Stimulated activated naive B cell treated with anti-CD40 and anti-IgM and Interleukin-4, amounts not matched to agents 10 μg/mL and 1 μg/mL and 100 μg/mL, for 72 hours (primary cell): ENCODE results near the gene PVR.
"Not testable (repeated sequence)": the region's sequence is repeated elsewhere in the genome, so short reads cannot be mapped to it uniquely, and the experiment has no call there.

Experiments
- ATAC-seq, 2 donors: fragments of 150-1000 bp; cut with Tn5 transposase; replicated peaks; 2 replicates each; pipeline ENCODE4 v1.10.0; 2021; ENCODE audit warnings: moderate library complexity in 1 of 2
- DNase-seq: peaks from one replicate; pipeline ENCODE4 v3.0.0; 2021
- H3K27ac Mint-ChIP-seq: one replicate; pipeline ENCODE4 v1.8.0; 2022; ENCODE audit warnings: mild to moderate bottlenecking, mixed read lengths
- H3K27me3 Mint-ChIP-seq, 2 donors: one replicate each; pipeline ENCODE4 v1.8.0; 2022; ENCODE audit warnings: mixed read lengths in 2 of 2
- H3K36me3 Mint-ChIP-seq, 2 donors: one replicate each; pipeline ENCODE4 v1.8.0; 2022; ENCODE audit warnings: mixed read lengths in 2 of 2, mild to moderate bottlenecking in 1 of 2
- H3K4me1 Mint-ChIP-seq, 2 donors: one replicate each; pipeline ENCODE4 v1.8.0; 2022; ENCODE audit warnings: mixed read lengths in 2 of 2, mild to moderate bottlenecking in 1 of 2
- H3K4me3 Mint-ChIP-seq, 2 donors: one replicate each; pipeline ENCODE4 v1.8.0; 2022; ENCODE audit warnings: mild to moderate bottlenecking in 2 of 2, mixed read lengths in 2 of 2, moderate library complexity in 1 of 2
- H3K9me3 Mint-ChIP-seq, 2 donors: one replicate each; pipeline ENCODE4 v1.8.0; 2022; ENCODE audit warnings: mixed read lengths in 2 of 2, mild to moderate bottlenecking in 1 of 2

Gene PVR

DNA sequence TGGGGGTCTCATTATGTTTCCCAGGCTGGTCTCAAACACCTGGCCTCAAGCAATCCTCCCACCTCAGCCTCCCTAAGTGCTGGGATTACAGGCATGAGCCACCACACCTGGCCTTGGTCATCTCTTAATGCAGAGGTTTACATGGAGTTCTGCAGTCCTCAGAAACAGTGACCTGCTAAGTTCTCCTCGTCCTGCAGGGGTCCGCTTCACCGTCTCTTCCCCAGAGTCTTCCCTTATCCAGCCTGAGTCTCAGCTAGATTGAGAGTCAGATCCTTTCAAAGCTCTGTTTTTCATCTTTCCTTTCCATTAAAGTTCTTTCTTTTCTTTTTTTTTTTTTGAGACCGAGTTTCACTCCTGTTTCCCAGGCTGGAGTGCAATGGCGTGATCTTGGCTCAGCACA is 33.2 kb upstream of the PVR start:
- ATAC-seq, H3K36me3 Mint-ChIP-seq, H3K4me3 Mint-ChIP-seq, H3K27ac Mint-ChIP-seq, DNase-seq, H3K4me1 Mint-ChIP-seq, H3K9me3 Mint-ChIP-seq: not testable (repeated sequence)
- peaks cover 12 to 16% of the 10 kb centered on the region in 2 donors for H3K27me3 Mint-ChIP-seq

DNA sequence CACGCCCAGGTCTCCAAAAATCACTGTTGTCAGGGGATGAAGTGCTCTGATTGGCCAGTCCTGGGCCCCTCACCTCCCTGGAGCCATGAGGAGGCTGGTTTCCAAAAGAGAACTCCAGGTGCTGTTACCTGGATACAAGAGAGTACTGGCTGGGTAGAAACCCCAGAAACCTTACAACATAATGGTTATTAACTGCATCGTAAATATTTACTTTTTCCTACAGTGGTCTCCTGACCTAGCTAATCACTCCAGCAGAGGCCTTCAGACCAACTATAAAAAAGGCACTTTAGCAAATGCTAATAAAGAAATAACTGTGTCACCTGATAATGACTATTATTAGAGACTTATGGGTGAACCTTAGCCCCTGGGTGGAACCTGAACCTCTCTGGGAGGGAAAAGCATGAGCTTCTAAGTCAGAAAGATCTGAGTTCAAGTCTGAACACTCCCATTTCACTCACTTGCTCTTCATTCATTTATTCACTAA is 31.9 kb upstream of the PVR start:
- DNase-seq (no peak), ATAC-seq (no peak)
- Mint-ChIP-seq H3K36me3 (no peaks in the 10 kb centered on the region), H3K4me1 (peaks cover 5% of the 10 kb centered on the region in 2 donors), H3K27me3 (peaks cover 10 to 16% of the 10 kb centered on the region in 2 donors), H3K4me3 (no peak overlapping the region), H3K27ac (no peak overlapping the region), H3K9me3 (no peaks in the 10 kb centered on the region)

DNA sequence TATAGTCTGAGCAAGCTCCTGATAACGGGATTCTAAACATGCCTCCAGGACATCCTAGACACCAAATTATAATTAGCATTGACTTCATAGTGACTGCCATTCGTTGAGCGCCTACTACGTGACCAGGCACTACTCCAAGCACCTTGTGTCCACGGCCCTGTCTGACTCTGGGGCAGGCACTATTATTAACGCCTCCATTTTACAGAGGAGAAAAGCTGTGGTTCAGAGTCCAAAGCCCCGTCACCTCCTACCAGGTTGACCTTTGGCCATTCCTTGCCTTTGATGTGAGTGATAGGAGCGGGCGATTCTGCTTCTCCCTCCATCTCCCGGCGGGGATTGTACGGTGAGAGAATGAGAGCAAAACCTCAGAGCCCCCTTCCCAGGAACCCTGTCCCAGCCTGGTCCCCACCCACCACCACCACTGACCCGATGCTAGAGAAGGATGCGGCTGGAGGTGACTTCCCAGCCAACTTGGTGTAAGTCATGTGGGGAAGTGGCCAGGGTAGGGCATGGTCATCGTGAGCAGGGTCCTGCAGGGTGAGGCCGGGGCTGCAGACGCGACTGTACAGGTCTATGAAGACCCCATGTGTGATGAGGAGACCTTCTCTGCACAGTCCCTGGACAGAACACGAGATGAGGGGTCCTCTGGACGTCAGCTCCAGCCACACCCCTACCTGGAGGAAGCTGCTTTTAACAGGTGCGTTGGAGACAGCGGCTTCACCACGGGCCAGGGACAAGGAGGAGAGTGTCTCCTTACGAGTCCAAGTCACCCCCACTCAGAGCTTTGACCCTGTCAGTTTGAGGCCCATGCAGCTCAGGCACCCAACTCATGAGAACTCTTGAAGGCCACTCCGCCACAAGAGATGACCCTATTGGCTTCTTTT is 30.2 kb upstream of the PVR start, which contains the start of gene IGSF23:
Gene IGSF23, plus strand, starts transcription at position 269 of the 884 bp plus-strand sequence. Its CDS starts 83 bp downstream, at position 352.
- no peaks in the 10 kb centered on the region for H3K9me3 Mint-ChIP-seq
- ATAC-seq (no peak), DNase-seq (no peak)
- H3K36me3 Mint-ChIP-seq: no peaks in the 10 kb centered on the region
- no peak within 1 kb of the TSS for H3K27ac Mint-ChIP-seq
- H3K27me3 Mint-ChIP-seq: peaks cover 5 to 16% of the 10 kb centered on the region in 2 donors
- no peaks in the 10 kb centered on the region for H3K4me1 Mint-ChIP-seq
- no peak within 1 kb of the TSS for H3K4me3 Mint-ChIP-seq

- H3K27ac Mint-ChIP-seq: no peak overlapping the region
- H3K9me3 Mint-ChIP-seq: no peaks in the 10 kb centered on the region
- H3K27me3 Mint-ChIP-seq: peaks cover 5 to 11% of the 10 kb centered on the region in 2 donors
- H3K36me3 Mint-ChIP-seq: no peaks in the 10 kb centered on the region
- no peaks in the 10 kb centered on the region for H3K4me1 Mint-ChIP-seq
- no peak for DNase-seq
- H3K4me3 Mint-ChIP-seq: no peak overlapping the region
- no peak for ATAC-seq
Measured at GRCh38 chr19:44614313-44614712, 29.4 kb upstream of the PVR start.

- Mint-ChIP-seq H3K27me3 (peaks cover 5 to 8% of the 10 kb centered on the region in 2 donors), H3K4me1 (no peaks in the 10 kb centered on the region), H3K4me3 (no peak overlapping the region), H3K27ac (no peak overlapping the region), H3K36me3 (no peaks in the 10 kb centered on the region), H3K9me3 (no peaks in the 10 kb centered on the region)
- DNase-seq (no peak), ATAC-seq (no peak)
Measured at GRCh38 chr19:44615863-44616247, 27.9 kb upstream of the PVR start.

DNA sequence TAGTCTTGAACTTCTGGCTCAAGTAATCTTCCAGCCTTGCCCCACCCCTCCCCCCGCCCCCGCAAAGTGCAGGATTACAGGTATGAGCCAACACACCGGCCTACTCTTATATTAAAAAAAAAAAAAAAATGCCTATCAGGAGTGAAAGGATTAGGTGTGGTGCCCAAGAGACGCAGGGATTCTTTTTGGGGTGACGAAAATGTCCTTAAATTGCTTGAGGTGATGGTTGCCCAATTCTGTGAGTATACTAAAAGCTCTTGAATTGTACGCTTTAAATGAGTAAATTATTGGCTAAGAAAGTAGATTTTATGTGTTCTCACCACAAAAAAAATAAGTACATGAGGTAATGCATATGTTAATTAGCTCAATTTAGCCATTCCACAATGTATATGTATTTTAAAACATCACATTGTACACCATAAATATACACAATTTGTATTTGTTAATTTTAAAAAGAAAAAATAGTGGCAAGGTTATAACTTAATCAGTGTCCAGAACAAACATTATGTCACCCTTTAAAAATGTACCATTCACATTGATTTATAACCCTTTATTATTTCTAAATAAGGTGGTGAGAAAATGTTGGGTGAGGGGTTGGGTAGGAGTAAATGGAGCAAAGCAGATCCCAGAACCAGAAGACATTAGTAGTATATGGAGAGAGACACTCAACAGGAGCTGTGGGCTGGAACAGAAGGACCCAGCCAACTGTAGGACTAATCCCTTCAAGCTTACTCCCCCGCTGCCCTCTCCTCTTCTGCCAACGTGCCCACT is 26.4 kb upstream of the PVR start:
- H3K4me3 Mint-ChIP-seq: no peak overlapping the region
- no peaks in the 10 kb centered on the region for H3K9me3 Mint-ChIP-seq
- peaks cover 5 to 8% of the 10 kb centered on the region in 2 donors for H3K27me3 Mint-ChIP-seq
- DNase-seq: no peak
- no peaks in the 10 kb centered on the region for H3K36me3 Mint-ChIP-seq
- no peak for ATAC-seq
- H3K4me1 Mint-ChIP-seq: no peaks in the 10 kb centered on the region
- no peak overlapping the region for H3K27ac Mint-ChIP-seq

DNA sequence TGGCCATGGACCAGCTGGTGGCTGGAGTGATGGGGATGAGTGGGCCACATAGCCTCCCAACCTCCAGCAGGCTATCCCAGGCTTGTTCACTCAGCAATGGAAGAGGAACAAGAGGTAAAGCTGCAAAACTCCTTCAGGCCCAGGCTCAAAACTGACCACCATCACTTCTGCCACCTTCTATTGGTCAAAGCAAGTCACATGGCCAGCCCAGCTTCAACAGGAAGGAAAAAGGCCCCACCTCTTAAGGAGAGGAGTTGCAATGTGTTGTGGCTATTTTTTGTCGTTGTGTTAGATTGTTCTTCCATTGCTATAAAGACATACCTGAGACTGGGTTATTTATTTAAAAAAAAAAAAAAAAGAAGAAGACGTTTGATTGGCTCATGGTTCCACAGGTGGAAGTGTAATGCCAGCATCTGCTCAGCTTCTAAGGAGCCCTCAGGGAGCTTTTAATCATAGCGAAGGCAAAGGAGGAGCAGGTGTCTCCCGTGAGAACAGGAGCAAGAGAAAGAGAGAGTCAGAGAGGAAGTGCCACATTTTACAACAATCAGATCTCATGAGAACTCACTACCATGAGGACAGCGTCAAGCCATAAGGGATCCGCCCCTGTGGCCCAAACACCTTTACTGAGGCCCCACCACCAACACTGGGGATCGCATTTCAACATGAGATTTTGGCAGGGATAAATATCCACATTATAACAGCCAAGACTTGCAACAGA is 24.9 kb upstream of the PVR start:
- Mint-ChIP-seq H3K4me1 (no peaks in the 10 kb centered on the region), H3K27ac (no peak overlapping the region), H3K36me3 (no peaks in the 10 kb centered on the region), H3K4me3 (no peak overlapping the region), H3K9me3 (no peaks in the 10 kb centered on the region), H3K27me3 (peaks cover 8 to 16% of the 10 kb centered on the region in 2 donors)
- ATAC-seq (no peak), DNase-seq (no peak)

- no peak for DNase-seq
Measured at GRCh38 chr19:44620667-44621066, 23.0 kb upstream of the PVR start.

DNA sequence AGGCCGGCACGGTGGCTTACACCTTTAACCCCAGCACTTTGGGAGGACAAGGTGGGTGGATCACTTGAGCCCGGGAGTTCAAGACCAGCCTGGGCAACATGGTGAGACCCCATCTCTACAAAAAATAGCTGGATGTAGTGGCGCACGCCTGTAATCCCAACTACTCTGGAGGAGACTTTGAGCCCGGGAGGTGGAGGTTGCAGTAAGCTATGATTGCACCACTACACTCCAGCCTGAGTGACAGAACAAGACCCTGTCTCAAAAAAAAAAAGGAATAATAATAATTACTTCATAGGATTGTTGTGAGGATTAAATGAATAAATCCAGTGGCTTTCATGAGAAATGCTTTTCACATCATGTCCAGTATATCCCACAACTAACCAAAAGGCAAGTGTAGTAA is 22.3 kb upstream of the PVR start:
- no peak overlapping the region for H3K27ac Mint-ChIP-seq
- no peaks in the 10 kb centered on the region for H3K36me3 Mint-ChIP-seq
- H3K9me3 Mint-ChIP-seq: peaks cover 0 to 1% of the 10 kb centered on the region in 2 donors
- peaks cover 15 to 31% of the 10 kb centered on the region in 2 donors for H3K27me3 Mint-ChIP-seq
- H3K4me1 Mint-ChIP-seq: no peaks in the 10 kb centered on the region
- ATAC-seq (no peak), DNase-seq (no peak)
- no peak overlapping the region for H3K4me3 Mint-ChIP-seq

More at GRCh38 chr19:44620667-44621066, 23.0 kb upstream of the PVR start:
- no peaks in the 10 kb centered on the region for H3K36me3 Mint-ChIP-seq
- H3K9me3 Mint-ChIP-seq: no peaks in the 10 kb centered on the region
- H3K27me3 Mint-ChIP-seq: peaks cover 9 to 24% of the 10 kb centered on the region in 2 donors
- no peak overlapping the region for H3K4me3 Mint-ChIP-seq
- H3K27ac Mint-ChIP-seq: no peak overlapping the region
- ATAC-seq: no peak
- H3K4me1 Mint-ChIP-seq: no peaks in the 10 kb centered on the region

- no peak for ATAC-seq
- peaks cover 0 to 1% of the 10 kb centered on the region in 2 donors for H3K9me3 Mint-ChIP-seq
- no peak overlapping the region for H3K4me3 Mint-ChIP-seq
- DNase-seq: no peak
- no peaks in the 10 kb centered on the region for H3K4me1 Mint-ChIP-seq
- H3K36me3 Mint-ChIP-seq: no peaks in the 10 kb centered on the region
- H3K27me3 Mint-ChIP-seq: peaks cover 22 to 38% of the 10 kb centered on the region in 2 donors
- H3K27ac Mint-ChIP-seq: no peak overlapping the region
Measured at GRCh38 chr19:44623080-44623479, 20.6 kb upstream of the PVR start.

GRCh38 chr19:44623626-44624025 is 20.1 kb upstream of the PVR start:
- no peak for ATAC-seq
- Mint-ChIP-seq H3K27ac (no peak overlapping the region), H3K4me3 (no peak overlapping the region), H3K36me3 (no peaks in the 10 kb centered on the region), H3K9me3 (peaks cover 0 to 2% of the 10 kb centered on the region in 2 donors), H3K4me1 (no peaks in the 10 kb centered on the region), H3K27me3 (peaks cover 24 to 39% of the 10 kb centered on the region in 2 donors)
- no peak for DNase-seq

GRCh38 chr19:44624840-44625354 is 18.8 kb upstream of the PVR start:
- Mint-ChIP-seq H3K36me3 (no peaks in the 10 kb centered on the region), H3K27ac (no peak overlapping the region), H3K9me3 (peaks cover 0 to 4% of the 10 kb centered on the region in 2 donors), H3K4me3 (no peak overlapping the region), H3K4me1 (no peaks in the 10 kb centered on the region), H3K27me3 (peaks cover 26 to 43% of the 10 kb centered on the region in 2 donors)
- no peak for ATAC-seq
- DNase-seq: no peak

DNA sequence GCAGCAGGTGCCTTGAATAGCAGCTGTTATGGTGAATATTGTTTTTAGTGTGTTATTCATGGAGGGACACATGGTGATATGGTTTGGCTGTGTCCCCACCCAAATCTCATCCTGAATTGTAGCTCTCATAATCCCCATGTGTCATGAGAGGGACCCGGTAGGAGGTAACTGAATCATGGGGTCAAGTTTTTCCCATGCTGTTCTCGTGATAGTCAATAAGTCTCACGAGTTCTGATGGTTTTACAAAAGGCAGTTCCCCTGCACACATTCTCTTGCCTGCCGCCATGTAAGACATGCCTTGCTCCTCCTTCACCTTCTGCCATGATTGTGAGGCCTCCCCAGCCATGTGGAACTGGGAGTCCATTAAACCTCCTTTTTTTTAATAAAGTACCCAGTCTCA is 18.1 kb upstream of the PVR start:
- H3K27ac Mint-ChIP-seq, H3K36me3 Mint-ChIP-seq, H3K4me3 Mint-ChIP-seq, H3K9me3 Mint-ChIP-seq, H3K4me1 Mint-ChIP-seq, DNase-seq, ATAC-seq: not testable (repeated sequence)
- H3K27me3 Mint-ChIP-seq: peaks cover 31 to 48% of the 10 kb centered on the region in 2 donors
